Activated CD4-positive, CD25-positive, alpha-beta regulatory T cell (primary cell): Measurements from ENCODE around the gene LRFN2.

Source experiments
- DNase-seq, 4 experiments: peaks; one replicate each; lab custom pipeline; 2025; lab: John Stamatoyannopoulos, UW

Gene LRFN2

DNA sequence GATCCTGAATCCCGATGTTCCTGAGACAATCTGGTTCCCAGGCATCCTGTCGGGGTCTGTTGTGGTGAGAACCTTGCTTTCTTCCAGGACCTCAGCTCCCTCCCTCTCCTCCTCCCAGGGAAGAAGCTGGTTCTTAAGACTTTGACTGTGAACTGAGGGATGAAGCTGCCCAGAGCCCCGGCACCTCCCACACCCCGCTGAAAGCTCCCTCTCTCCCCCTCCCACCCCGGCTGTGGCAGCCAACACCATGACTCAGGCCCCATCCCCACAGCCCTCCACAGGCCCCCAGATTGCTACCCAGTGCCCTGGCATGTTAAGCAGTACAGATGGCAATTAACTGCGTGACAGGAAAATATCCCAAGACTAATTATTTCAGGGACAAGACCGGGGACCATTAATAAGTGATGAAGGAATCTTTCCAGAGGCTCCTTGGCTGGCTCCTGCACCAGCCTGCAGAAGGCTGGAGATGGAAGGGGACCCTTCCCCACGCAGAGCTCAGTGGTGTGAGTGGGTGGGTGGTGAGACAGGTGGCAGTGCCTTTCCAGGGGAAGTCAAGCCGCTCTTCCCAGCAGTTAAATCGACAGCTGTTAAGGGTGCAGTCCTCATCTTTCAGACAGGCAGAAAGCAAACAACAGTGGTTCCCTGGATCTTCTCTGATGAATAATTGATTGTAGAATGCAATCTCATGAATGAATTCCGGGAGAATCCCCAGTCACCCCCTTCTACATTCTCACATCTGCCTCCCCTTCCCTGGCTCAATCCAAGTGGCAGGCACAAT lies 237.9 kb downstream of the LRFN2 start:
- DNase-seq = no peak

DNA sequence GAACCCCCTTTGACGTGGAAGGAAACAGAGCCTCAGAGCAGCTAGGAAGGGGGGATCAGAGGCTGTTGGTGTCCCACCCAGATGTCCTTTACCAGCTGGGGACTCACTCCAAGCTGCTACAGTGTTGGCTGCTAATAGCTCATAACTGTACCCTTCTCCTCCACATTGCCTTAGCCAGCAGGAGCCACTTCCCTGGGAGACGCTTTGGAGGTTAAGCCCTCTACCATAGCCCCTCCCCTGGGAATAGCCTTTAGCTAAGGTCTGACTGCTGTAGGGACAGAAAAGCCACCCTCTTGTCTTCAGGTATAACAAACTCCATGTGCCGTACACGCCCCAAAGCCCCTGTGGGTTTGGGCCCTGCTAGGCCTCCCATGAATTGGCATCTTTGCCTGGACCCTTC lies 238.6 kb downstream of the LRFN2 start:
- no peak for DNase-seq

DNA sequence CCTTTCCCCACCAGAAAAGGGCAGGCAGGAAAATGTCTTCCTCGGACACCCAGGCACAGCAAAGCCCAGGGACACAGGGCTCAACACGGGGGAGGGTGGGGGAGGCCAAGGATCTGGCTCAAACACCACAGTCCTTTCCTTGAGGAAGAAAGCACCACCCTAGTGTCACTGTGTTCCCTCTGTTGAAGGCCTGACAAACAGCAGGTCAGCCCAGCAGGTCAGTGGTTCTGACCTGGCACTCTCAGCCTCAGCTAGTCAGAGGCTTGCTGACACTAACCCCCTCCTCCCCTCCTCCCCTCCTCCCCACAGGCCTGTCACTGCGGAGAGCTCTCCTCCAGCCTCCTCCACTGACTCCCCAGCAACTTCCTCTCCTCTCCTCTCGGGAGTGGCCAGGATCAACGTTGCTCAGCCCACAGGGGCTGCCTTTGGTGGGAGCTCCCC lies 239.6 kb downstream of the LRFN2 start:
- DNase-seq = no peak

DNA sequence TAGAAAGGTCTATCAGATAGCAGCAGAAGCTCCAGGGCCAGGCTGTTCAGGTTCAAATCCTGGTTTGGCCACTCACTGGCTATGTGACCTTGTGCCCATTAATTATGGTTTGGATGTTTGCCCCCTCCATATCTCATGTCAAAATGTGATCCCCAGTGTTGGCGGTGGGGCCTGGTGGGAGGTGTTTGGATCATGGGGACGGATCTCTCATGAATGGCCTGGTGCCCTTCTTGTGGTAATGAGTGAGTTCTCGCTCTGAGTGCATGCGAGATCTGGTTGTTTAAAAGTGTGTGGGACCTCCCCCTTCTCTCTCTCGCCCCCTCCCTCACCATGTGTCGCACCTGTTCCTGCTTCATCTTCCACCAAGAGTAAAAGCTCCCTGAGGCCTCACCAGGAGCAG lies 240.9 kb downstream of the LRFN2 start:
- DNase-seq = no peak

DNA sequence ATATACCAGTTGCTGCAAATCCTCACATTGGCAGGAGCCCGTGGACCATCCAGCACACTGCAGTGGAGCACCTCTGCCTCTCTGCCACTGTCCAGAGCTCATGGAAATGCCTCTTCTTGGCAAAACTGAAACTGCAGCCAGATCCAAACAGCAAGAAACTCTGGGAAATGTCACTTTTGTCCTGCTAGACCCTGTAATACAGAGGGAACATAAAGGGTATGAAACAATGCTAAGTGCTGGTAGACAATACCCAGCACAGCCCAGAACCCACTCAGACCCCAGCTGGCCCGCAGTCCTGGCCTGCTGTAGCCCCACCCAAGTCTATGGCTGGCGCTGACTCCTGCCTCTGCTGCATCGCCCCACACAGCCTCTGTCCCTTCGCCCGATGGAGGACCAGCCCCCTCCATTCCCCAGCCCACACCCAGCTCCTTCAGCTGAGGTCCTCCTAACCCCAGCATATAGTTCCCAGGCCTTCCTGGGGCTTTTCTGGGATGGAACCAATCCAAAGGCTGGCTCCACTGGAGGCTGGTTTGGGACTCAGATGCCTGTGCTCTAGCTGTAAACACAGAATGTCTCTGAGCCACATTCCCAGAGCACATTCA lies 242.5 kb downstream of the LRFN2 start:
- no peak for DNase-seq

DNA sequence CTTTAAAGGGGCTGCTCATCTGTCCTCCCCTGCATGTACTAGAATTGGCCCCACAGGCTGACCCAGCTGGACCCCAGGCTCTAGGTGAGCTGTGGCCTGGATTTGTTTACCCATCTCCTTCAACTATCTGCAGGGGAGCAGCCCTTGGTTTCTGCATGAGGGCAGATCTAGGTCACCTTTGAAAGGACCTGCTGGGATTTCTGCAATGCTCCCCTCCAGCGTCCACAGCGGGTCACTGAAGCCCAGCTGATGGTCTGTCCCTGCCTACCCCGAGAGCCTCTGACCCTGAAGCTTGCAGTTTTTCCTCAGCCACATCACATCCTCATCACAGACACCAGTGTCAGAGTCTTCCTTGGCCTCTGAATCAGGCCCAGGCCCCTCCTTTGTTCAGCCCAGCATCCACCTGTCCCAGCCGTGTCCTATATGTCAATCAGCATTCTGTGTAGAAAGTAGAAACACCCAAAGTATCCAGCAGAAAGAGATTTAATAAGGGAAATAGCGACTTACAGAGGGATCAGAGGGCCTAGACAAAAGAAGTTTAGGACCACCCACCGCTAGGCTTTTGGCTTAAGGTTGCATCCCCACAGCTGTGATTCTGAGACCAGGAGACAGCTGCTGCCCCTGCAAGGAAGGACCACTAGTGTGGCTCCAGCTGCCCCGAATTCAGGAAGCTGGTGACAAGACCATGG lies 243.1 kb downstream of the LRFN2 start:
- no peak for DNase-seq

DNA sequence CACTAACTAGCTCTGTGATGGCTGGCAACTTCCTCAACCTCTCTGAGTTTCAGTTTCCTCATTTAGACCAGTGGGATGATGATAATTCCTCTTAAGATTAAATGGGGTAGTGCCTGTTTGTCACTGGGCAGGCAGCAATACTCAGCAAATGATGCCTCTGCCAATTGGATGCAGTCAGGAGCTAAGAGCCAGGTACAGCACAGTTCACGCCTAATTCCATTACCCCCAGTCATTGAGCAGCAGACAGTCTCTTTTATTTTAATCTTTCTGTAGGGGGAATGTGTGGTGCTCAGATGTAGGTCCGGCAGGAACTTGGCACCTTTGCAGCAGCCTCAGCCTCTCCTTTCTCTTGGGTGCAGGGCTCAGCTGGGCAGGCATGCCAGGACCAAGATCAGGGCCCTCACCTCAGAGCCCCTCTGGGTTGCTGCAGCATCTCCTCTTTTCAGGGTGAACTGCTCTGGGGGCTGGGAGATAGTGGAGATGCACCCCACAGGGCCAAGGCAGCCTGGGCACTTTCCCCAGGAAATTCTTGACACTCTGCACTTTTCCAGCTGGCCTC lies 243.8 kb downstream of the LRFN2 start:
- DNase-seq = no peak

DNA sequence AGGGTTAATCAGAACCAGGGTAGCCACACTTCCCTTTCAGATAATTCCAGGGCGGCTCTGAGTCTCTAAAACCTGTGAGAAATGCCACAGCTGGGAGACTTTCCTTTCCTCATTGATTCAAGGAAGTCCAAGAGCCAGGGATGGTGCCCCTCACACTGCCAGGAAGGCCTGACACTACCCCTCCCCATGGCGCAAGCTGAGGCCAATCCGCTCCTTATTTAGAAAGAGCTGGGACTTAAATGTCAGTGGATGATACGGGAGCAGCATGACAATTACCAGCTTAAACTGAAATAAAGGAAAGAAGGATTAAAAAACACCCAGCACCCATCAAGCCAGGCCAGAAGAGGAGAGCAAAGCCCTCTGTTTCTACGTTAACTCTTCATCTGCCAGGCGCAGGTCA lies 244.4 kb downstream of the LRFN2 start:
- no peak for DNase-seq

DNA sequence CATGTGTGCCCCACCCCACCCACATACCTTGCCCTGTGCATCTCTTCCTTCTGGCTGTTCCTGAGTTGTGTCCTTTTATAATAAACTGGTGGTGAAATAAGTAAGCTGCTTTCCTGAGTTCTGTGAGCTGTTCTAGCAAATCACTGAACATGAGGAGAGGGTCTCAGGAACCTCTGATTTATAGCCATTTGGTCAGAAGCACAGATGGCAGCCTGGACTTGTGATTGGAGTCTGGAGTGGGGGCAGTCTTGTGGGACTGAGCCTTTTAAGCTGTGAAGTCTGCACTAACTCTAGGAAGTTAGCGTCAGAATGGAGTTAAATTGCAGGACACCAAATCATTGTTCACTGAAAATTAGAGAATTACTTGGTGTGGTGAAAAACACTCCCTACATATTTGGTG lies 245.4 kb downstream of the LRFN2 start:
- DNase-seq = no peak
